Measurements from ENCODE around the gene KRTAP4-7.
"Not testable (repeated sequence)": the region's sequence is repeated elsewhere in the genome, so short reads cannot be mapped to it uniquely, and the experiment has no call there.

Gene KRTAP4-7

DNA sequence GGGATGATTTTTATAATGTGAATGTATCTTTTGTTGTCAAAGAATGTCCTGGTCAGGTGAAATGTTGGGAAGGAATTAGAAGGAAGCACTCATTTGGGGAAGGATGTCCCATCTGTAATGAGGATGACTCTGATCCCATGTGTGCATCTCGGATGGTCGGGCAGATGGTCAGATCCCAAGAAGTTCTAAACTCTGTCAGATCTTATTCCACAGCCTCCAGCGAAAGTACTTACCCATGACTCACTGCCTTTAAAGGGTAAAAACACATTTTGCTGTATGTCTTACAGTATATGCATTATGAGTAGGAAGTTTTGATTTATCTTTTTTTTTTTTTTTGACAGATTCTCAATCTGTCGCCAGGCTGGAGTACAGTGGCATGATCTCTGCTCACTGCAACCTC is 34.8 kb downstream of the KRTAP4-7 start:
- no peak for TF ChIP-seq ZNF274 (IDR thresholded peaks at IDR 0.05; ENCODE audit: low read depth, low read length)
- H3K4me3 ChIP-seq (ENCODE audit: low read length) = no peak overlapping the region

DNA sequence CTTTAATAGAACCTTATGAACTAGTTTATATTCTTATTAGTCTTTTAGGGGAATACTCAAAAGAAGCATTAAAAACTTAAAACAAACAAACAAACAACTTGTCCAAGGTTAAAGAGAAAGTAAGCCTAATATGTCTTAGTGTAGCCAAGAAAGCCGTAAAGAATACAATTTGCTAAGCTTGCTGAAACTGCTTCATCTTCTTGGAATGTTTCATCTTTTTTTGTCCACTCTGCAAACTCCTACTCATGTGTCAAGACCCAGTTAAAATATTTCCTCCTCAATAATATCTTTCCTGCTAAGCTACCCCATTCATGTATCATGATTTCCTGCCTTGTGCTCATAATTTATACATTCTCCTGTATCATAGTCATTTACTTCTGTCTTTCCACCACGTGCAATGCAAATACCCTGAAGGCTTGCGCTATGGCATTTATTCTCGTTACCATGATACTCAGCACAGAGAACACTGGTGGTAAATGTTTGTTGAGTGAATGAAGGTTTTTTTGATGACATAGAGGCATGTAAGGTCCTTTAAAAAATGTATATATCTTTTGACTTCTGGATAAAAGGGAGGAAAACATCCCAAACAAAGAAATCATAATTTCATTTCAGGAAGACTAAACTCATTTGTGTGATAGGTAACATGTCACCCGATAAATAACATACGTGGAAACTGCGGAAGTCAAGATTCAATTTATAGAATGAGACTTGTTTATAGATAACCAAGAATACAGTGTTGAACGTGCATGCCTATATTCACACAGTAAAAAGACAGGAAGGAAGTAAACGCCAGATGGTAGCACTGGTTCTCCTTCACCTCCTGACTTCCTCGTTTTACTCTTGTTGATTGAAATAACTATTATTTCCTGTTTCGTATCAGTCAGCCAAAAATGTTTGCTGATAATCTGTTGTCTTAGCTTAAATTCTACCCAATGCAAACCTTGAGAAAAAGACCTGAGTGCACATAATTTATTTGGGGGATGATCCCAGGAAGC is 36.0 kb downstream of the KRTAP4-7 start:
- not testable (repeated sequence) for H3K4me3 ChIP-seq (ENCODE audit: low read length)

DNA sequence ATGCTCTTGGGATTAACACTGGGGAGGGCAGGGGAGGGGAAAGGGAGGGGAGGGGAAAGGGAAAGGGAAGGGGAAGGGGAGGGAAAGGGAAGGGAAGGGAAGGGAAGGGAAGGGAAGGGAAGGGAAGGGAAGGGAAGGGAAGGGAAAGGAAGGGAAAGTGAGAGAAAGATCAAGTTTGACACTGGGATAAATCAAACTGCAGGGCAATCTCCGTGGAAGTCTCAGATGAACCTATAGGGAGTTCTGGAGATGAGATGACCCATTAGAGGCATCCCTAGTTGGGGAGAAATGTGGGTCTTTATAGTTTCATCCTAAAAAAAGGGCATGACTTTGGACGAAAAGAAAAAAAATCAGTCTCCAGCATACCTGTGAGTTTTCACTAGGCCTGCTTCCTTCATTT is 37.8 kb downstream of the KRTAP4-7 start:
- H3K4me3 ChIP-seq (ENCODE audit: low read length) = no peak overlapping the region
- no peak for TF ChIP-seq ZNF274 (IDR thresholded peaks at IDR 0.05; ENCODE audit: low read depth, low read length)

DNA sequence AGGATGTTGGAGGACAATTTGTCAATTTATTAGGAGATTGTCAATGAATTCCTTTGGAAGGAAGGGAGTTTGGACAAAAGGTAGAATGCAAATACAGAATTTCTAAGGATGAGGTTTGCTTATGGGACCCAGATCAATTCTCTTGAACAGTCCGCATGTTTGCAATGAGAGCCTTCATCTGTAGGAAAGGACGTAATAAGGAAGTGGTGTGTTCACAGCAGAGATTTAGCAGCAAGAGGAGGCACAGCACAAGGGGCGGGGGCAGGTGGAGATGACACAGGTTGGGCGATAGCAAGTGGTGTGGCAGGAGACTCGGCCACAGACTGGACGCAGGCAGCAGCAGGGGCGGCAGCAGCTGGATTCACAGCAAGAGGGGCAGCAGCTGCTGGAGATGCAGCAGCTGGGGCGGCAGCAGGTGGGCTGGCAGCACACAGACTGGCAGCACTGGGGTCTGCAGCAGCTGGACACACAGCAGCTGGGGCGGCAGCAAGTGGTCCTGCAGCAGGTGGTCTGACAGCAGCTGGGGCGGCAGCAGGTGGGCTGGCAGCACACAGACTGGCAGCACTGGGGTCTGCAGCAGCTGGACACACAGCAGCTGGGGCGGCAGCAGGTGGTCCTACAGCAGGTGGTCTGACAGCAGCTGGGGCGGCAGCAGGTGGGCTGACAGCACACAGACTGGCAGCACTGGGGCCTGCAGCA is 39.5 kb downstream of the KRTAP4-7 start:
- H3K4me3 ChIP-seq (ENCODE audit: low read length) = not testable (repeated sequence)

DNA sequence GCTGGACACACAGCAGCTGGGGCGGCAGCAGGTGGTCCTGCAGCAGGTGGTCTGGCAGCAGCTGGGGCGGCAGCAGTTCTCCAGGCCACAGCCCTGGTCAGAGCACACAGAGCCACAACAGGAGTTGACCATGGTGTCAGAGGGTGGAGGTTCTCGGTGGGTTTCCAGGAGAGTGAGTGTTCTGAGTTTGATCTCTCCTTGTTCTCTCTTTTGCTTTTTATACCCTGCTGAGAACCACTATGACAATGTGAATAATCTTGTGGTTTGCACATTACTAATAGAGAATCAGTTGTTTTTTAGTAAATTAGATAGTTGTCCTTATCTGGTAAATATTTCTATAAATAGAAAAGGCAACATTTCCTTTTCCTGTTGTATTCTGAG is 40.0 kb downstream of the KRTAP4-7 start, which contains the start of gene KRTAP4-12:
TSS of gene KRTAP4-12 (minus strand) at position 192 of the 381 bp plus-strand sequence. CDS start at position 132, 60 bp downstream.
- not testable (repeated sequence) for H3K4me3 ChIP-seq (ENCODE audit: low read length)

DNA sequence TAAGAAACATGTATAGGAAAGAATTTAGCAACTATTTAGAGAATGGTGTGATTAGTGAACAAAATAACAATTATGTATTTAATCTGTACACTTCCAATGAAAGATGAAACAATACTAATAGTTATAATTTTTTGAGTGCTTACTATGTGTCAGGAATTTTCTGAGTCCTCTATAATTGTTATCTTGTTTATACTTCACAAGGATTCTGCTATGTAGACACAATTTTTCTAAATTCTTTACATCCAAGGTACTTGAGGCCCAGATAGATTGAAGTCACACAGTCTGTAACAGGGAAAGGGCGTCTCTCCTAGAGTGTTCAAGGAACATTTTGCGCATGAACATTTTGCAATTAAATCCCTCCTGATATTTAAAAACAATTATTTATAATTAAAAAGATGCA is 41.1 kb downstream of the KRTAP4-7 start:
- no peak overlapping the region for H3K4me3 ChIP-seq (ENCODE audit: low read length)
- TF ChIP-seq ZNF274 (IDR thresholded peaks at IDR 0.05; ENCODE audit: low read depth, low read length) = no peak

DNA sequence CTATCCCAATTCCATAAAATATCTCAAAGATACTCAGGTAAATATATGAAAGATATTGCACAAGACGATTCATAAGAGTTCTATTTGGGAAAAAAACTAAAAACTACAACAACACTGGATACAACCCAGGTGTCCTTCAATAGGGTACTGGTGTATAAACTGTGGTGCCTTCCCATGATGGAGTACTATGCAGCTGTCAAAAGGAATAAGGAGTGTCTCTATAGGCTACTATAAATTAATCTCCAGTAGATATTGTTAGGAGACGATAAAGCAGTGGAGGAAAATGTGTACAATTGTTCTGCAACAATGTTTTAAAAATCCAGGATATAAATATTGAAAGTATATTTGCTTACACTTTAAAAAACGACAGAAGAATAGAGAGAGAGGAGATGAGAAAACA is 42.5 kb downstream of the KRTAP4-7 start:
- no peak overlapping the region for H3K4me3 ChIP-seq (ENCODE audit: low read length)
- TF ChIP-seq ZNF274 (IDR thresholded peaks at IDR 0.05; ENCODE audit: low read depth, low read length) = no peak

DNA sequence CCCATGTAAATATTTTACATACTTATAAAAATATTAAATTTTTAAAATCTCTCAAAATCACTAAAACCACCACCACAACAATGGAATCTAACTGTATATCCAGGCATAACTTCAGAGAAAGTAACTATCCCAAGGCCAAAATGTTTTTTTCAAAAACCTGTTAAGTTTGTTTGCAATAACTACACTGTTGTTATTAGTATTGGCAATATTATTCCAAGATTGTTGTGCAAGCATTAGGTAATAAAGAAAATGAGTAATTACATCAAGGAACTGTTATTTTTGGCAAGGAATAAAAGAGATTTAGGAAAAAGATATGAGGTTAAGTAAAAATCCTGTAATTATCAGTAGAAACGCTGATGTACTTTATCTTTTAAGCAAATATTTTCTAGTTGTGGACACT is 43.4 kb downstream of the KRTAP4-7 start:
- no peak for TF ChIP-seq ZNF274 (IDR thresholded peaks at IDR 0.05; ENCODE audit: low read depth, low read length)

DNA sequence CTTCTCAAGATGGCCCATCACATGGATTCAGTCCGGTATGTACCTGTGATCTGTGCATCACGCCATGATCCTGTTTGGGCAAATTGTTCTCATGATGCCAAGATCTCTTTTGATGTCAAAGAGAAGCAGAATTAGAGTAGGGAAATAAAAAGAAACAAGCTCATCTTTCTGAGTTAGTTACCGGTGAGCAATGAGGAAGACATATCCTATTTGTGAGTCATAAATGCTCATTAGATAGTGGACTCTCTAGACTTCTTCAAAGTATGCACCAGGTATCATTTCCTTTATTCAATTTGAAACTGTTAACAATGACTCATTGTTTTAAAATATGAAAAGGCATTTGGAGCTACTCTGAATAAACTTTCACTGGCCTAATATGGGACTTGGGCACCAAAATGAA is 48.0 kb downstream of the KRTAP4-7 start:
- no peak for TF ChIP-seq ZNF274 (IDR thresholded peaks at IDR 0.05; ENCODE audit: low read depth, low read length)
- H3K4me3 ChIP-seq (ENCODE audit: low read length) = no peak overlapping the region

More for the DNA sequence above, 43.4 kb downstream of the KRTAP4-7 start:
- H3K4me3 ChIP-seq (ENCODE audit: low read length) = no peak overlapping the region

DNA sequence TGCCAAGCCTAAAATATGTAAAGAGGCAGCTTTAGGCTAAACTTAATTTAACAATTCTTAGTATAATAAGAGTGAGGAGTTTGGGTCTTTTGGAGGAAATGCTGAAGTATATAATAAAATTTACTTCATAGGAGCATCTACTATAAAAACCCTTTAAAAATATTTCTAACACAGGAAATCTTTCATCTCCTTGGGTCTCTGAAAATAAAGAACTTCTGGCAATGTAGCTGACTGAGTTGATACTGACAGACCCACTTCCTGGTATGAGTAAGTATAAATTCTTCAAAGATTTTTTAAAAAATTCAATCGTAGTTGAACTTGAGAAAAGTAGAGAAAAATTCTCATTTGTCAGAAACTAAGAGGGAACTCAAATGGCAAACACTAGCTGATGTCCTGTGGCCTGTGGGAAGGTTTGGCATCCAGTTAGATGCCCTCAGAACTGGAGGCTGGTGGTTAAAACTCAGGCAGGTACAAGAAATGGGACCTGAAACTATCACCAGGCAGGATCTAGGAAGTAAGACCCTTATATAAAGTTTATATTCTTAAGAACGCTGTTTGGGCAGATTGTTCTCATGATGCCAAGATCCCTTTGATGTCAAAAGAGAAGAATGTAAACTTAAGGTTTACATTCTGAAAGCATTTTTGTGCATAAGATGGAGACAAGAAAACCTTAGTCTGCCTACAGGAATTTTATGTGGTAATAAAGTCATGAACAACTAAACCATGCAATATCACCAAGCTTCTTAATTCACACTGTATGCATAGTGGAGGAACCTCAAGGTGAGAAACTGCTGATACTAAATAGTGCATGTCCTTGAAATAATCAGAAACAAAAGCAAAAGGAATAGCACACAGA is 50.2 kb downstream of the KRTAP4-7 start:
- TF ChIP-seq ZNF274 (IDR thresholded peaks at IDR 0.05; ENCODE audit: low read depth, low read length) = no peak
- H3K4me3 ChIP-seq (ENCODE audit: low read length) = no peak overlapping the region
